ENCODE measurements around the gene WDR62.

The WDR62 gene

DNA sequence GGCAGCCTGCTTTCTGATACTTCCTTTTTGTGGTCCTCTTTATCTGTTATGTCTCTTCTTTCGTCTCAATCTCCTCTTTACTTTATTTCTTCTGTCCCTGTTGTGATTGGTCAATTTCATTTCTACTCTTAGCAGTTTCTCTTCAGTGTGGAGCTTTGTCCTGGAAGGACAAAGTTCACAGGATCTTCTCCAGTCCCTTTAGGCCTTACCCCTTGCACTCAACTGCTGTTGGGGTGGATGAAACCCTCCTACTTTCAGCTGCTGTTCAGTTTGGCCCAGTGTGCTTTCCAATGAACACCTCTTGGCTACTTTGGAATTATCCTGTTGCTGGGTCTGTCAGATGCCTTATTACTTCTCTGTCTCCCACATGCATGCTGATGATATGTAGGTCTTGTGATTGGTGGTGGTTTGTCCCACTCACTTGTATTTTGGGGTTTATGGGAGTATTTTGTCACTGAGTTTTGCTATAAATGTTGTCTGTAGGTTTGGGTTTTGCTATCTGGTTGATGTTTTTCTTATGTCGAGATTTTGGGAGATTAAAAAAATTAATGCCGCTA is 24.8 kb downstream of the WDR62 start:
- no peak for DNase-seq (ENCODE audit: low read depth)

GRCh38 chr19:36081385-36081784 is 26.7 kb downstream of the WDR62 start:
- DNase-seq (ENCODE audit: low read depth), result no peak

DNA sequence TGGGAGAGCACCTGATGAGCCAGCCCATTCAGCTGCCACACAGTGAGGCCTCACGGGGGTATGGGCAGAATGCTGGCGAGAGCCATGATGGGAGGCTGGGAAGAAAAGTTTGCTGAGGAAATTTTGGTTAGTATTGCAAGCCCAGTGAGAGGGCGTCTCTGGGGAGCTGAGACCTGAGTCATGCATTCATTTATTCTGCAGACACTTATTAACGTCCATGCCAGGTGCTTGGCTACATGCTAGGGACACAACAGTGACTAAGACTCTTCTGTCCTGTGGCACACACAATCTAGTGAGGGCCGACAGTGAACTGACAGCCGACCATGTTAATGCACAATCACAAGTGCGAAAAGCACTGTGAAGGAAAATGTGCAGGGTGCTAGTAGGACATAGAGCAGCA is 27.2 kb downstream of the WDR62 start:
- DNase-seq (ENCODE audit: low read depth), result no peak

- DNase-seq (ENCODE audit: low read depth), result no peak
These were observed 28.2 kb downstream of the WDR62 start for GRCh38 chr19:36082916-36083315.

- DNase-seq (ENCODE audit: low read depth), result no peak
These were observed 29.7 kb downstream of the WDR62 start for GRCh38 chr19:36084231-36085009.

- no peak for DNase-seq (ENCODE audit: low read depth)
These were observed 31.6 kb downstream of the WDR62 start for GRCh38 chr19:36086326-36086725.

DNA sequence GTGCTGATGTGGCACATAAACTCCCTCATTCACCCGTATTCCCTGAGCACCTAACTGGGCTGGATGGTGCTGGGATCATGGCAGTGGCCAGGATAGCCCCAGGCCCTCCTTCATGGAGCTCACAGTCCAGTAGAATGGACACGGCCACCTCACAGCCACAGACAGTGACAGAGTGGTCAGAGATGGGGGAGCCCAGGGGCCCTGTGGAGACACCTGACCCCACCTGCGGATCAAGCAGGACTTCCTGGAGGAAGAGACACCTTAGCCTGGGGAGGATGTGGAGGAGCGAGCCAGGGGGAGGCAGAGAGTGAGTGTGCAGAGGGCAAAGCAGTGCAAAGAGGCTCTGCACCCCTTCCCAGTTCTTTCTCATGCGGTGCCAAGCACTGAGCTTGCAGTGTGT is 35.1 kb downstream of the WDR62 start:
- DNase-seq (ENCODE audit: low read depth), result no peak

DNA sequence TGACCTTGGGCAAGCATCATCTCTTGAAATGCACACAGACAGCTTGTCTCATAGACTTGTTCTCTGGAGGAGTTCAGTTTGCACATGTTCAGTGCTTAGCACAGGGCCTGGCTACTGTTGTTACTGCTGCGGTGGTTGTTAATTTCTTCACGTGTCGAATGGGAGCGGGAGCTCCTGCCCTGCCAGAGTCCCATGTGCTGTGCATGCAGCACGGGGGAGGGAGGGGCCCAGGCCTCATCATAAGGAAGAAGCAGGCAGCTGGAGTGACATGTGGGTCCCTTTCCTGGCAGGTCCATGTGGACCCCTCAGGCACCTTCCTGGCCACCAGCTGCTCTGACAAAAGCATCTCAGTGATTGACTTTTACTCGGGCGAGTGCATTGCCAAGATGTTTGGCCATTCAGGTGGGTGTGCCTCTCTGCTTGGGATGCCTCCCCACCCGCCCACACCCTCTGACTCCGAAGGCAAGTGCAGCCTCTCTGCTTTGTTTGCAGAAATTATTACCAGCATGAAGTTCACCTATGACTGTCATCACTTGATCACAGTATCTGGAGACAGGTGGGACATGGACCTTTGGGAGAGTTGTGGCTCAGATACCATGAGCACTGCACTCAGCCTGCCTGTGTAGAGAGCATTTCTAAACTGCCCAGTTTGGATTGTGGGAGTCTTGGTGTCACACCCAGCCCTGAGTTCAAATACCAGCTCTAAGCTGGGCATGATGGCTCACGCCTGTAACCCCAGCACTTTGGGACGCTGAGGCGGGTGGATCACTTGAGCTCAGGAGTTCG is 36.4 kb downstream of the WDR62 start:
- DNase-seq (ENCODE audit: low read depth), result no peak

DNA sequence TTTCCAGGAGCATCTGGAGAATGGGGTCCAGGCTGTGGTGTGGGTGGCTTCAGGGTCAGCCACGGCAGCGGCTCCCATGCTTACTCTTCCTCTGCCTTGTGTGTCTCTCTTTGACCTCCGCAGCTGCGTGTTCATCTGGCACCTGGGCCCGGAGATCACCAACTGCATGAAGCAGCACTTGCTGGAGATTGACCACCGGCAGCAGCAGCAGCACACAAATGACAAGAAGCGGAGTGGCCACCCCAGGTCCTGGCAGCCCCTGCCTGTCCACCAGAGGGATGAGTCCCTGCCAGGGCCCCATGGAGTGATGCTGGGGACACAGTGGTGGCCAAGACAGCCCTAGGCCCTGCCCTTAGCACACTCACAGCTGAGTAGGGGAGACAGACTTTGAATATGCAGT is 37.9 kb downstream of the WDR62 start:
- no peak for DNase-seq (ENCODE audit: low read depth)

DNA sequence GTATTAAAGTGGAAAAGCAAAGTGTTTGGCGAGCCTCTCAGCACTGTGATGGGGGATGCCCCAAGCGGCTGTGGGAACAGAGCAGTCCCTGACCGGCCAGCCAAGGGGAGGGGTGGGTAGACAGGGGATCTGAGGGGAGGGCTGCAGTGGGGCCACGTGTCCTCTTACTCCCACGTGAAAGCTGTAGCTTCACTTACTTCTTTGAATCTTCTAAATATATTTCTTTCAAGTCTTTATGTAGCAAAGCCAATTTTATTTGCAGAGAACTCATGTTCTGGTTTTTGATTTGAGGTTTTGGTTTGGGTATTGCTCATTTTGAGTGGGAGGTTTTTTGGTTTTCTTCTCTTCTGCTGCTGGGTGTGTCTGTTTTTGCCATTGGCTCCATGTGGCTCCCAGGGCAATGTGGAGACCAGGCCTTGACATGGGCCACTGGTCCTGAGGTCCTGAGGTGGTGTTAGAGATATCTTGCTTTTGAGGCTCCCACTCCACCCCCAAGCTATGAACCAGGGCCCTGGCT is 38.5 kb downstream of the WDR62 start:
- DNase-seq (ENCODE audit: low read depth), result no peak

DNA sequence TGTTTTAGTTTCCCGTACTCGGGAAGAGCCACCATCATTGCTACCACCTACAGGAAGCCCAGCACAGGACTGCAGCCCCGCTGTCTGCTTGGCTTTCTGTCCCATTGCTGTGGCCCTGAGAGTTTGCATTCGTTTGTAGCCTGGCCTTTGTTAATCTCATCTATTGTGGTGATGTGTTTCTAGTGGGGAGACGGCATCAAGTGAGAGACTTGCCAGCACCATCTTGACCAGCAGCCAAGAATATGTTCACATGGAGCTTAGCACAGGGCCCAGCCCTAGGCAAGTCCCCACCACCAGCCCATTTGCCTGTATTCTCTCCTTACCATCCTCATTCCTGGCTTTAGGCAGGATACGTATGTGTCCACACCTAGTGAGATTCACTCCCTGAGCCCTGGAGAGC is 39.0 kb downstream of the WDR62 start:
- DNase-seq (ENCODE audit: low read depth), result no peak

DNA sequence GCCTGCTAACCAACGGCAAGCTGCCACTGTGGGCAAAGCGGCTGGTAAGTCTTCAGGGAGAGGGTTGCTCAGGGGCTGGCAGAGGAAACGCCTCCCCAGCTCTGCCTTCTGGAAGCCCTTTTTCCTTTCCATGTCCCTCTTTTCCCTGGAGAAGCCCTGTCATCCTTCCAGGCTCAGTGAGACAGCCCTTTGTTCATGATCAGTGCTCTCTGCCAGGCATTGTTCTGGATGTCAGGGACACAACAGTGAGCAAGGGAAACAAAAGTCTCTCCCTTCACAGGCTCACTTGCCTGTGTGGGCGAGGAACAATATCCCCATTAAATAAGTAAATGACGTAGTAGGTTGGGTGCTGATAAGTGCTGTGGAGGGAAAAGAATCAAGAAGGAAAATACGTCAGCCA is 42.3 kb downstream of the WDR62 start:
- DNase-seq (ENCODE audit: low read depth), result no peak

- no peak for DNase-seq (ENCODE audit: low read depth)
These were observed 44.6 kb downstream of the WDR62 start for GRCh38 chr19:36099166-36099785.

- DNase-seq (ENCODE audit: low read depth), result no peak
These were observed 45.8 kb downstream of the WDR62 start for GRCh38 chr19:36100476-36100875.

- DNase-seq (ENCODE audit: low read depth), result no peak
These were observed 47.0 kb downstream of the WDR62 start for GRCh38 chr19:36101550-36102327.

DNA sequence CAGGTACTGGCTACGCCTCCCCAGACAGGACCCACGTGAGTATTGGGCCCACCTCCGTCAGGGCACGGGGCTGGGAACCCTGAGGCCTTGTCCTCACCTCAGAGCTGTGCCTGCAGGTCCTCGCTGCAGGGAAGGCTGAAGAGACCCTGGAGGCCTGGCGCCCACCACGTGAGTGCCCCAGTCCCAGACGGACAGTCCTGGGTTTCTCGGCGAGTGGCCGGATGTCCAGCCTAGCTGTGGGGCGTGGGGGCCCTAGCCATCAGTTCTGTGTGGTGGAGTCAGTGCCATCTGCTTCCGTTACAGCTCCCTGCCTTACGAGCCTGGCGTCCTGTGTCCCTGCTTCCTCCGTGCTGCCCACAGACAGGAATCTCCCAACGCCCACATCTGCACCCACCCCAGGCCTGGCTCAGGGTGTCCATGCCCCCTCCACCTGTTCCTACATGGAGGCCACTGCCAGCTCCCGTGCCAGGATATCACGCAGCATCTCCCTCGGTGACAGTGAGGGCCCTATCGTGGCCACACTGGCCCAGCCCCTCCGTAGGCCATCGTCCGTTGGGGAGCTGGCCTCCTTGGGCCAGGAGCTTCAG is 48.4 kb downstream of the WDR62 start:
- no peak for DNase-seq (ENCODE audit: low read depth)

- DNase-seq (ENCODE audit: low read depth), result no peak
These were observed 49.3 kb downstream of the WDR62 start for GRCh38 chr19:36103842-36104552.

DNA sequence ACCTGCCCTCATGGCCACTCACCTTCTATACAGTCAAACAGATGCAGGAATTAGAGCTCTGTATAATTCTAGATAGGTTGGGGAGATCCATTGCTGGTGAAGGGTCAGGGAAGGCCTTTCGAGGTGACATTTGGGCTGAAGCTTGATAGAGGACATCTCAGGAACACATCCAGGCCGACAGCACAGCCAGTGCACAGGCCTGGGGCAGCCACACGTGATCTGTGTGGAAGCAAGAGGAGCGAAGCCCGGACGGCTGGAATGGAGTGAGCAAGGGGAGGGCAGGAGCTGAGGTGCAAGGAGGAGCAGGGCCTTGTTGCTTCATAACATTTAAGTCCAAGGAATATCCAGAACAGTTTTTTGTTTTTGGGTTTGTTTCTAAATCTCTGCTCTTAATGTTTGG is 51.7 kb downstream of the WDR62 start:
- DNase-seq (ENCODE audit: low read depth), result no peak

DNA sequence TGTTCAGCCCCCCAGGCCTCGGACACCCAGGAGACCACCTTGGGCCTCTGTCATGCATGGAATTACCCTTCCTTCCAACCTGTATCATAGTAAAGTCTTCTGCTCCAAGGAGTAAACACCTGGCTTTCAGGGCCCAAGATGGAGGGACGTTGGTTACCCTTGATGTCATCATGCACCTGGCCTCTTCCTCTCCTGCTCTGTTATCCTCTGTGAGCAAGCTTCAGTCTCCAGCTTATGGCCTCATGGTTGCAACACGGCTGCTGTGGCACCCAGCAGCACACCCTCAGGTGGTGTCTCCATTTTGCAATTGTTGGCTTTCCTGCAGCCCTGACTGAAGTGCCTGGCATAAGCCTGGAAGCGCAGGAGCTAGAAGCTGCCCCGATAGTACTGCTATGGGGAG is 52.3 kb downstream of the WDR62 start:
- no peak for DNase-seq (ENCODE audit: low read depth)

- no peak for DNase-seq (ENCODE audit: low read depth)
These were observed 54.0 kb downstream of the WDR62 start for GRCh38 chr19:36108684-36109083.
